Right lobe of liver (tissue), 6 donors: ENCODE data around the gene MAP2K6. TPM values are rescaled to one million over a fixed set of nuclear protein-coding genes. Genes with fewer than 3 reads are reported as not detected.

Experiments
- ATAC-seq, 4 donors: fragments of 200-7000 bp; cut with Tn5 transposase; one replicate each; pipeline ENCODE4 v1.9.1; 2020; ENCODE audit warnings: mild to moderate bottlenecking in 4 of 4, moderate library complexity in 4 of 4
- DNase-seq, 3 donors: peaks; one replicate each; pipeline ENCODE4 v3.0.0-alpha.2; 2020
- H3K27ac ChIP-seq, 3 donors: fragments of 200-600 bp; one replicate each; pipeline ENCODE4 v1.8.0; 2022
- H3K27me3 ChIP-seq, 2 donors: fragments of 200-600 bp; one replicate each; pipeline ENCODE4 v1.8.0; 2022
- H3K36me3 ChIP-seq, 4 donors: fragments of 200-600 bp; sonication (generic) in 1 of 4; one replicate each; pipeline versions ENCODE4 v1.5.1 to v1.8.0; 2017 to 2022; ENCODE audit warnings: control low read depth in 1 of 4
- H3K4me1 ChIP-seq, 4 donors: fragments of 200-600 bp; sonication (generic) in 1 of 4; one replicate each; pipeline versions ENCODE4 v1.5.1 to v1.8.0; 2017 to 2022; ENCODE audit warnings: control low read depth in 1 of 4
- H3K4me3 ChIP-seq, 3 donors: fragments of 200-600 bp; one replicate each; pipeline ENCODE4 v1.8.0; 2022
- H3K9me3 ChIP-seq, 4 donors: fragments of 200-600 bp; sonication (generic) in 1 of 4; one replicate each; pipeline versions ENCODE4 v1.5.1 to v1.8.0; 2017 to 2022; ENCODE audit warnings: control low read depth in 1 of 4
- POLR2A ChIP-seq: fragments of 450-650 bp; IDR thresholded peaks from one replicate; pipeline ENCODE4 v1.6.1; 2017; ENCODE audit warnings: antibody characterized with exemption, mild to moderate bottlenecking
- WGBS: methylation state at CpG from one replicate; pipeline ENCODE4 v1.1.6; 2018; ENCODE audit warnings: low coverage, low lambda C conversion rate; ENCODE audit not compliant: insufficient coverage; ENCODE audit errors: missing lambda C conversion rate; 5-methylcytosine and 5-hydroxymethylcytosine counted together
- intact Hi-C, 2 donors: fragments of 100-400 bp; cut with DNase I; formaldehyde crosslinking; loops; one replicate each; pipeline versions ENCODE4 v1.11.2 to v1.14.1; 2022
- total RNA-seq, 6 experiments: library from RNA; depleted of rRNA in 2 of 6; stranded (reverse); fragments of >200 nt in 2 of 6; fragmentation: NEBNext Ultra II Directional in 3 of 6; extraction: Animal tissue kit (Norgen Biotek cat#: 25700) in 3 of 6; gene quantifications; one replicate each; pipeline versions ENCODE4 v1.1.0 to v1.2.4, GENCODE V29; 2016 to 2023
- TF ChIP-seq, protein P1 (sequence below), 4 donors: fragments of 200-600 bp in 3 of 4; fragments of 450-650 bp in 1 of 4; IDR thresholded peaks; one replicate each; pipeline versions ENCODE4 v1.5.1 to v1.8.0; 2016 to 2022; ENCODE audit warnings: antibody characterized with exemption in 4 of 4, mild to moderate bottlenecking in 2 of 4
- donor health status: DM: no; HTN: yes; CAD: no.
- donor health status: DM: no; HTN: no; CAD: no.
- donor health status: DM: no; HTN: no; CAD: no.
- donor health status: DM: no; HTN: yes; CAD: no.
- donor health status: DM: no; HTN: yes; CAD: no.

The MAP2K6 gene
- total RNA-seq, 6 experiments from 2014 or later: 1.8 to 3.6 (median 2.3) TPM

DNA sequence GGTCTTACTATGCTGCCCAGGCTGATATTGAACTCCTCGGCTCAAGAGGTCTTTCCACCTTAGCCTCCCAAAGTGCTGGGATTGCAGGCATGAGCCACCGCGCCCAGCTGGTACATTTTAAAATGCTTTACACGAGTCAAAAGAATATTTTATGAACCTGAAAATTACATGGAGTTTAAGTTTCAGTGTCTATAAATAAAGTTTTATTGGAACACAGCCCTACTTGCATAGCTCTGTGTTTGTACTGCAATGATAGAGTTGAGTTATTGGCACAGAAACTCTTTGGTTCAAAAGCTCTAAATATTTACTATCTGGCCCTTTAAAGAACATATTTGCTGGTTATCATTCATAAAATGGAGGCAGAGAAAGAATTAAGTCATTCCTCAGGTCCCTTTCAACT, 24.3 kb downstream of the MAP2K6 start:
- TF ChIP-seq POLR2A: no peak
- TF ChIP-seq, protein P1, sequence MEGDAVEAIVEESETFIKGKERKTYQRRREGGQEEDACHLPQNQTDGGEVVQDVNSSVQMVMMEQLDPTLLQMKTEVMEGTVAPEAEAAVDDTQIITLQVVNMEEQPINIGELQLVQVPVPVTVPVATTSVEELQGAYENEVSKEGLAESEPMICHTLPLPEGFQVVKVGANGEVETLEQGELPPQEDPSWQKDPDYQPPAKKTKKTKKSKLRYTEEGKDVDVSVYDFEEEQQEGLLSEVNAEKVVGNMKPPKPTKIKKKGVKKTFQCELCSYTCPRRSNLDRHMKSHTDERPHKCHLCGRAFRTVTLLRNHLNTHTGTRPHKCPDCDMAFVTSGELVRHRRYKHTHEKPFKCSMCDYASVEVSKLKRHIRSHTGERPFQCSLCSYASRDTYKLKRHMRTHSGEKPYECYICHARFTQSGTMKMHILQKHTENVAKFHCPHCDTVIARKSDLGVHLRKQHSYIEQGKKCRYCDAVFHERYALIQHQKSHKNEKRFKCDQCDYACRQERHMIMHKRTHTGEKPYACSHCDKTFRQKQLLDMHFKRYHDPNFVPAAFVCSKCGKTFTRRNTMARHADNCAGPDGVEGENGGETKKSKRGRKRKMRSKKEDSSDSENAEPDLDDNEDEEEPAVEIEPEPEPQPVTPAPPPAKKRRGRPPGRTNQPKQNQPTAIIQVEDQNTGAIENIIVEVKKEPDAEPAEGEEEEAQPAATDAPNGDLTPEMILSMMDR (IDR thresholded peaks at IDR 0.05): no peak
- H3K27me3 ChIP-seq: no peaks in the 10 kb centered on the region
- H3K27ac ChIP-seq: no peak overlapping the region
- H3K36me3 ChIP-seq: no peaks in the 10 kb centered on the region
- 86% methylated on average over 4 of the region's 4 CpGs for WGBS
- ATAC-seq (no peak), DNase-seq (no peak)
- intact Hi-C loops: no loop called here
- H3K9me3 ChIP-seq: peaks cover 0 to 4% (median 0%) of the 10 kb centered on the region in 4 donors
- H3K4me3 ChIP-seq: no peak overlapping the region
- no peaks in the 10 kb centered on the region for H3K4me1 ChIP-seq

DNA sequence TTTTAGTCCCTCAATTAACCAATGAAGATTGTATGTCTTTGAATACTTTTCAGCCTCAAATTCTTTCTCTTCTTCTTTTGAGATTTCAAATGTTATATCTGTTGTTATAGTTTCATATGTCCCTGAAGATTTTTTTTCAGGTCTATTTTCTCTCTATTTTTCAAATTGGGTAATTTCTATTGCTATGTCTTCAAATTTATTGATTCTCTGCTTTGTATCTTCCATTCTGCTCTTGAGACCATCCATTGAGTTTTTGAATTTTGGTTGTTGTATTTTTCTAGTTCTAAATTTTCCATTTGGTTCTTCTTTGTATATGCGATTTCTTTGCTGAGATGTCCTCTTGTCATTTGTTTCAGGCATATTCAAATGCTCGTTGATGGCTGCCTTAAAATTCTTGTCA, 26.7 kb downstream of the MAP2K6 start:
- Histone ChIP-seq H3K4me3 (no peak overlapping the region), H3K27me3 (no peaks in the 10 kb centered on the region), H3K9me3 (peaks cover 0 to 4% (median 0%) of the 10 kb centered on the region in 4 donors), H3K4me1 (no peaks in the 10 kb centered on the region), H3K36me3 (no peaks in the 10 kb centered on the region), H3K27ac (no peak overlapping the region)
- ATAC-seq (no peak), DNase-seq (no peak)
- TF ChIP-seq, protein P1 (IDR thresholded peaks at IDR 0.05): no peak
- no peak for TF ChIP-seq POLR2A
- 86% methylated on average over 2 of the region's 2 CpGs for WGBS
- intact Hi-C loops: no loop called here

DNA sequence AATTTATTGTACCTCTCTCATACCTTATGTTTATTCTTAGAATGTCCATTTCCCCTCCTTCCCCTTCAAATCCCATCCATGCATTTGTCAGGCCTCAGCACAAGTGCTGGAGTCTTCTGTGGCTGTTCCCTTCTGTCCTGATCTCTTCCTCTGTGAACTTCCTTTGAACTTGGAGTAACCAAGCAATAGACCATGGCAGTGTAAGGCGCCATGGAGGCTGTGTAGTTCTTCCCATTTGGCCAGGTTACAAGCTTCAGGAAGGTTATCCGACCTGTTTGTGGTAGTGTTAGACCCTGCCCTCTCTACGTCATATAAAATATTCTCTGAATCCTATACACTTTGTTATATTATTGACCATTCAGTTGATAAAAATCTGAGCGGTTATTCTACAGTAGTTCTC, 28.6 kb downstream of the MAP2K6 start:
- Histone ChIP-seq H3K27me3 (no peaks in the 10 kb centered on the region), H3K27ac (no peak overlapping the region), H3K4me1 (no peaks in the 10 kb centered on the region), H3K36me3 (no peaks in the 10 kb centered on the region), H3K4me3 (no peak overlapping the region), H3K9me3 (peaks cover 0 to 4% (median 0%) of the 10 kb centered on the region in 4 donors)
- ATAC-seq (no peak), DNase-seq (no peak)
- intact Hi-C loops: no loop called here
- no peak for TF ChIP-seq POLR2A
- TF ChIP-seq, protein P1 (IDR thresholded peaks at IDR 0.05): no peak
- WGBS: 77% methylated on average over 4 of the region's 4 CpGs

DNA sequence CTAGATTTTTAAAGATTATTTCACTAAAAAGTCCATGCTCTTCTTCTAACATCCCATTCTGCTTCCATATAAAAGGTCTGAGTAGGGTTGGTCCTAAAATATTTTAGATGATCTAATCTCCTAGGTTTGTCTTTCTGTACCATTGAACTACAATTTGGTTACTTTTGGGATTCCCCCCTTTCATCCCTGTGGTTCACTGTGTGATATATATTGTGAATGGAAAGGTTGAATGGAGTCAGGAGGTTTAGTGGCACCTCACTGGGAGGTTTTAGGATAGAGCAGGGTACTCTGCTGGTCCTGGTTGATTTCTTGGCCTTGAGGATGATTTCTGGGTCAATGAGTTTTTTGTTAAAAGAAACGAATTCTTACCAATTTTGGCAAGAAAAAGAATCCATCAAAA, 29.5 kb downstream of the MAP2K6 start:
- Histone ChIP-seq H3K27ac (no peak overlapping the region), H3K4me3 (no peak overlapping the region), H3K36me3 (no peaks in the 10 kb centered on the region), H3K27me3 (no peaks in the 10 kb centered on the region), H3K9me3 (peaks cover 0 to 4% (median 0%) of the 10 kb centered on the region in 4 donors), H3K4me1 (peaks cover 0 to 4% (median 0%) of the 10 kb centered on the region in 4 donors)
- DNase-seq (no peak), ATAC-seq (no peak)
- TF ChIP-seq POLR2A: no peak
- TF ChIP-seq, protein P1 (IDR thresholded peaks at IDR 0.05): no peak
- intact Hi-C loops: no loop called here
- 63% methylated on average over 1 of the region's 1 CpG for WGBS

DNA sequence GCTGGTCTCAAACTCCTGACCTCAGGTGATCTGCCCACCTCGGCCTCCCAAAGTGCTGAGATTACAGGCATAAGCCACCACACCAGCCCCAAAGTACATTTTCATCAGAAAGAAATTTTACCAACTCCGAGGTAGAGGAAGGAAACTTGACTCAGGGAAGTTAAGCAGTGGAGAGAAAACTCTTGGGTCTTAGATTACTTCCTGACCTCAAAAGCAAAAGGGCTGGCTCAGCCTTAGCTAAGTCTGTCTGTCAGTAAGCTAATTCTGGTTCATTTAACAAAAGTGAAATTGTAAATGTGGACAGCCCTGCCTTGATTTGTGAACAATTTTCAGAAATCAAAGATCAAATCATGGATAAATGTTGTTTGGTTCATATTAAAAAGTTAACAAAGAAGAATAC, 30.6 kb downstream of the MAP2K6 start:
- Histone ChIP-seq H3K4me1 (peaks cover 0 to 4% (median 0%) of the 10 kb centered on the region in 4 donors), H3K4me3 (no peak overlapping the region), H3K36me3 (no peaks in the 10 kb centered on the region), H3K27me3 (no peaks in the 10 kb centered on the region), H3K9me3 (peaks cover 0 to 4% (median 0%) of the 10 kb centered on the region in 4 donors), H3K27ac (no peak overlapping the region)
- DNase-seq (no peak), ATAC-seq (peak in 3 of 4 donors; percentile 33 to 43 (median 43))
- TF ChIP-seq, protein P1 (IDR thresholded peaks at IDR 0.05): no peak
- TF ChIP-seq POLR2A: no peak
- intact Hi-C loops: no loop called here
- 71% methylated on average over 2 of the region's 2 CpGs for WGBS
